Fibroblast of villous mesenchyme (primary cell): ENCODE results near the gene SLC34A3. TPM values are rescaled to one million over a fixed set of nuclear protein-coding genes. Genes with fewer than 3 reads are reported as not detected.
A peak's percentile ranks its signal among the peaks of the same experiment; 100 is the strongest.

Source experiments
- DNase-seq: peaks from one replicate; pipeline ENCODE4 v3.0.0-alpha.2; 2010; ENCODE audit warnings: low read depth
- H3K4me3 ChIP-seq: 2 replicates; pipeline ENCODE4 v1.5.1; 2011; ENCODE audit warnings: low read depth, mild to moderate bottlenecking, low read length
- CTCF ChIP-seq: IDR thresholded peaks from 2 replicates; pipeline ENCODE4 v1.5.1; 2012; ENCODE audit warnings: low read depth, mild to moderate bottlenecking, low read length; ENCODE audit not compliant: insufficient read depth
- total RNA-seq: library from RNA; depleted of rRNA; stranded (reverse); fragments of >200 nt; gene quantifications from 2 replicates; pipeline ENCODE4 v1.2.3, GENCODE V29; 2012

Gene SLC34A3
- total RNA-seq, 1 donor, result not detected

DNA sequence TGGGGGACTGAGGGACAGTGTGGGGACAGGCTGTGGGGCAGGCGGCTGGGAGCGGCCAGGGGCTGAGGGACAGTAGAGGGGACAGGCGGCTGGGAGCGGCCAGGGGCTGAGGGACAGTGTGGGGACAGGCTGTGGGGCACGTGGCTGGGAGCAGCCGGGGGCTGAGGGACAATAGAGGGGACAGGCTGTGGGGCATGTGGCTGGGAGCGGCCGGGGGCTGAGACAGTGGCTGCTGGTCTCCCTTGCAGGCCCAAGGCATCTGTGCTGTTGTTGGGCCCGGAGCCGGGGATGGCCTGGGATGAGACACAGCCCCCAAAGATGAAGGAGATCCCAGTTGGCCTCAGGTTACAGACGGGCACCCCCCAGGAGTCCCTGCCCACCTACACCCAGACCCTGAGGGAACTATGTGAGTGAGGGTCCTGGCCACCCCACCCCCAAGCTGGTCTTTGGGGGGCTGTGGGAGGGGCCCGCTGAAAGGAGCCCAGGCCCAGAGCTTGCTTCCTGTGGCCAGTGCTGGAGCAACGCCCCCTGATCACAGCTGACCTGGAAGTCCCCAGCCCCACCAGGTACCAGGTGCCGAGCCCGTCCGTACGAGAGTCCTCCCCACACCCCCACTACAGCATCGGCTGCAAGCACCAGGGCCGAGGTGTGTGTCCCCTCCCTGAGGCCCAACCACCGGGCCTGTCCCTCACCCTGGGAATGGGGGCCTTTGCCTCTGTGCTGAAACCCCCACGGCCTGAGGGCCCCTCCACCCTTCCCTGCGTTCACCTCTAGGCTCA lies 21.0 kb downstream of the SLC34A3 start:
- TF ChIP-seq CTCF, result no peak
- H3K4me3 ChIP-seq, result no peak overlapping the region
- no peak for DNase-seq

- H3K4me3 ChIP-seq, result no peak overlapping the region
- no peak for TF ChIP-seq CTCF
- no peak for DNase-seq
Measured at GRCh38 chr9:137252555-137253506, 22.1 kb downstream of the SLC34A3 start.

GRCh38 chr9:137253717-137254623 lies 23.3 kb downstream of the SLC34A3 start:
- peak overlapping the region; percentile 78 for H3K4me3 ChIP-seq
- DNase-seq, result no peak
- TF ChIP-seq CTCF, result no peak

- TF ChIP-seq CTCF, result no peak
- peak; percentile 88 for DNase-seq
- peak within 1 kb of the TSS; percentile 94 for H3K4me3 ChIP-seq
Measured at GRCh38 chr9:137254624-137255447, 24.1 kb downstream of the SLC34A3 start, which contains the start of gene NELFB. Gene NELFB, plus strand, starts transcription at chr9:137255327.

- TF ChIP-seq CTCF, result no peak
- peak; percentile 36 for DNase-seq
- H3K4me3 ChIP-seq, result peak overlapping the region; percentile 94
Measured at GRCh38 chr9:137255448-137256114, 24.9 kb downstream of the SLC34A3 start.
